Measurements from ENCODE around the gene LANCL2. TPM values are rescaled to one million over a fixed set of nuclear protein-coding genes. Genes with fewer than 3 reads are reported as not detected.

The LANCL2 gene
- total and polyA plus RNA-seq, 9 of the 15 experiments (the other 6 are each of a cell fraction or from before 2014, with no cell fraction given): 5.3 to 18.5 (median 13.5) TPM

GRCh38 chr7:55351263-55351662, 13.9 kb upstream of the LANCL2 start:
- CTCF ChIA-PET (ENCODE audit: low intra/inter-chr PET ratio): no interaction called here
- Histone ChIP-seq H3K4me1 (replicated peaks in 1 of 2; ENCODE audit: control insufficient read depth in 2 of 2, insufficient read depth in 2 of 2, low read length in 2 of 2) (peaks cover 0 to 9% of the 10 kb centered on the region in 2 experiments; a peak in 1 of 5 replicates), H3K4me2 (ENCODE audit: insufficient read depth, low read length) (no peak overlapping the region), H2AFZ (ENCODE audit: low read depth, low read length) (no peak overlapping the region), H3K9ac (ENCODE audit: insufficient read depth in 1 of 2, low read depth in 2 of 2, low read length in 2 of 2) (no peak overlapping the region), H4K20me1 (replicated peaks; ENCODE audit: control insufficient read depth, insufficient read depth, low read length) (no peaks in the 10 kb centered on the region), H3K27ac (ENCODE audit: extremely low read depth, low read depth, low read length) (no peak overlapping the region), H3K9me1 (ENCODE audit: control insufficient read depth, insufficient read depth, low read length) (no peaks in the 10 kb centered on the region), H3K79me2 (ENCODE audit: control insufficient read depth, insufficient read depth, low read length) (no peaks in the 10 kb centered on the region), H3K27me3 (ENCODE audit: control insufficient read depth in 2 of 2, insufficient read depth in 2 of 2, low read length in 2 of 2) (peaks cover 2 to 7% of the 10 kb centered on the region in 2 experiments; a peak in 2 of 5 replicates), H3K9me3 (replicated peaks; ENCODE audit: control insufficient read depth, insufficient read depth, low read depth, low read length) (no peaks in the 10 kb centered on the region), H3K36me3 (ENCODE audit: control insufficient read depth, insufficient read depth, low read length) (no peaks in the 10 kb centered on the region), H3K4me3 (no peak overlapping the region)
- ATAC-seq (no peak), FAIRE-seq (no peak), DNase-seq (ENCODE audit: extremely low read depth in 1 of 4, low spot score in 3 of 4) (no peak)
- intact Hi-C loops (cut with micrococcal nuclease): no loop called here
- 5% methylated on average over 3 of the region's 3 CpGs for WGBS (ENCODE audit: insufficient coverage, low coverage, missing lambda C conversion rate)
- TF ChIP-seq ZBTB43 (CRISPR knock-in tag; IDR thresholded peaks at IDR 0.05) (no peak), SIN3B (IDR thresholded peaks at IDR 0.05; ENCODE audit: low read depth) (no peak), NBN (IDR thresholded peaks at IDR 0.05; ENCODE audit: low read depth) (no peak), EHMT2 (IDR thresholded peaks at IDR 0.05) (no peak), ZNF146 (CRISPR knock-in tag; IDR thresholded peaks at IDR 0.05; ENCODE audit: unreplicated experiment) (no peak), KAT2B (IDR thresholded peaks at IDR 0.05; ENCODE audit: low read depth, low read length) (no peak), TFAM (CRISPR knock-in tag; conservative IDR thresholded peaks at IDR 0.05) (no peak), TCF15 (CRISPR knock-in tag; IDR thresholded peaks at IDR 0.05) (no peak), ZBTB33 (CRISPR knock-in tag; IDR thresholded peaks at IDR 0.05) (no peak), MEF2D (tag; conservative IDR thresholded peaks at IDR 0.05; ENCODE audit: low read depth) (no peak), FOXJ2 (tag; IDR thresholded peaks at IDR 0.05) (no peak), MECOM (CRISPR knock-in tag; IDR thresholded peaks at IDR 0.05) (no peak), HMG20A (CRISPR knock-in tag; conservative IDR thresholded peaks at IDR 0.05) (no peak), CCNT2 (IDR thresholded peaks at IDR 0.05; ENCODE audit: borderline replicate concordance, extremely low read depth, insufficient read length, low read depth, low read length) (no peak), ZNF347 (CRISPR knock-in tag; IDR thresholded peaks at IDR 0.05; ENCODE audit: low read depth) (no peak), FOXJ3 (CRISPR knock-in tag; IDR thresholded peaks at IDR 0.05) (no peak), PTRF (tag; IDR thresholded peaks at IDR 0.05) (no peak), DACH1 (IDR thresholded peaks at IDR 0.05; ENCODE audit: partially characterized antibody) (no peak), ESRRA (IDR thresholded peaks at IDR 0.05; ENCODE audit: borderline replicate concordance, low read depth) (no peak), HBP1 (CRISPR knock-in tag; IDR thresholded peaks at IDR 0.05) (no peak)
- in situ Hi-C loops (cut with MboI): no loop called here
- POLR2A ChIA-PET: no interaction called here
- BruUV-seq (replicated peaks): no TSS peak
